ENCODE data around the gene LOXHD1. TPM values are rescaled to one million over a fixed set of nuclear protein-coding genes. Genes with fewer than 3 reads are reported as not detected.

Gene LOXHD1
- total and polyA plus RNA-seq, 2 donors (not counting 1 experiment from before 2014, with no cell fraction given) = not detected

Other genes starting within 250 kb of the LOXHD1 start
- gene ST8SIA5, start 99.8 kb upstream of the LOXHD1 start, total RNA-seq = not detected in 2 replicates
- gene ST8SIA5, start 99.8 kb upstream of the LOXHD1 start, polyA plus RNA-seq = 0.09 TPM in 1 of 2 replicates, not detected in the other

All from B cell (primary cell).